Measurements from ENCODE around the gene GDAP2.

- no peak for TF ChIP-seq EZH2 (IDR thresholded peaks at IDR 0.05; ENCODE audit: borderline replicate concordance, insufficient read depth, low read depth, low read length, poor library complexity, severe bottlenecking)
- TF ChIP-seq CTCF (IDR thresholded peaks at IDR 0.05), result no peak
These were observed 104.0 kb downstream of the GDAP2 start for GRCh38 chr1:117825414-117825813.

Measured in B cell (primary cell).